Tibial nerve (tissue), 4 donors: ENCODE results near the gene PPIL4.

Experiments
- CTCF ChIP-seq, 5 experiments: fragments of 200-600 bp in 3 of 5; fragments of 450-650 bp in 2 of 5; sonication (generic) in 3 of 5; IDR thresholded peaks; one replicate each; pipeline ENCODE4 v1.5.1; 2016 to 2019; ENCODE audit warnings: antibody characterized with exemption in 5 of 5, mild to moderate bottlenecking in 3 of 5, moderate library complexity in 2 of 5
- EP300 ChIP-seq, 2 donors: sonication (generic); formaldehyde crosslinking; IDR thresholded peaks; one replicate each; pipeline ENCODE4 v1.6.1; 2017; ENCODE audit warnings: antibody characterized with exemption in 2 of 2, mild to moderate bottlenecking in 1 of 2
- POLR2A ChIP-seq, 2 donors: fragments of 450-650 bp; IDR thresholded peaks; one replicate each; pipeline ENCODE4 v1.6.1; 2017; ENCODE audit warnings: antibody characterized with exemption in 2 of 2, mild to moderate bottlenecking in 2 of 2, moderate library complexity in 2 of 2

DNA sequence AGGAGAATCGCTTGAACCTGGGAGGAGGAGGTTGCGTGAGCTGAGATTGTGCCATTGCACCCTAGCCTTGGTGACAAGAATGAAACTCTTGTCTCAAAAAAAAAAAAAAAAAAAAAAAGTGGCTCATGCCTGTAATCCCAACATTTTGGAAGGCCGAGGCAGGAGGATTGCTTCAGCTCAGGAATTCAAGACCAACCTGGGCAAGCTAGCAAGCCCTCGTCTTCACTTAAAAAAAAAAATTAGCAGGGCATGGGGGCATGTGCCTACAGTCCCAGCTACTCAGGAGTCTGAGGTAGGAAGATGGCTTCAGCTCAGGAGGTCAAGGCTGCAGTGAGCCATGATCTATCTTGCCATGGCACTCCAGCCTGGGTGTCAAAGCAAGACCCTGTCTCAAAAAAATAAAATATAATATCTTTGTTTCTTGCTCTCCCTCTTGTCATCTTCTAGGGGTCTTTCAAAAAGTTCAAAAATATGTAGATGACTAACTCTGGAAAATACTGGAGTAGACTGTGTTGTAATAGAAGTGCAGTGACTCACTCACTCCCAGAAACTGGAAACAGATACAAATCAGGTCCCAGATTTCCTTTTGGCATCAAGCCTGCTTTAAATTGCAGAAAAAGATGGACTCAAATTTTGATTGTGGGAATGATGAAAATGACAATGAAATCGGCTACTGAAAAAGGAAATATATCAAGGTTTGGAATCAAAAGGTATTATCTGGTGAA is 17.5 kb upstream of the PPIL4 start:
- TF ChIP-seq CTCF (IDR thresholded peaks at IDR 0.05) (no peak), POLR2A (IDR thresholded peaks at IDR 0.05) (no peak), EP300 (IDR thresholded peaks at IDR 0.05) (no peak)
